GM18870 (cell line): ENCODE data around the gene TGFB2.

Source experiments
- ATAC-seq: cut with Tn5 transposase; IDR thresholded peaks from one replicate; pipeline ENCODE4 v1.9.1; 2021; ENCODE audit warnings: moderate library complexity; ENCODE audit not compliant: unreplicated experiment

TGFB2 gene

DNA sequence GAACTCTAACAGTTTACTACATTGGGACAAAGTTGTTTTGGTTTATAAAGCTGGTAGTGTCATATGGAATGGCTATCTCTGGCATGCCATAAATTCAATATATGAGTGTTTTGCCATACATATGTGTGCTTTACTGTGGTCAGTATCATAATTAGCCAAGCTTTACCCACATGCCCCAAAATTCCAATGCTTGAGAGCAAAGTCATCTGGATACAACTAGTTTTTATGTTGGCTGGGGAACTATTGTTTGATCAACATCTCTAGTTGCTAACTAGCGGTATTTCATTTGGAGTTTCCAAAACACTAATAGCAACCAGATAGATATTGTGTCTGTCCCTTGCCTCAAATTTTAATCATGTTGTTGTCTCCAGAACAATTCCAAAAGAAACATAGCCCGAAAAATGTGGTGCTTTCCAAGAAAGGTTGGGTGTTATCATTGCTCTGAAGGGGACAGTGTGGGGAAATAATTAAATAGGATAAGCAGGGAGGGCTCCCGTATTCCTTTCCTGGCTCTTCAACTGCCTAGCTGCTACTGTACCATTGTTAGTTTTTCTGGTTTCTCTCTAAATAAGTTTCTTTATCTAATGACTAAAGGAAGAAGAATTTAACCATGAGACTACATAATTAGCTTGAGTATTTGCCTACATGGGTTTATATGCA lies 136.1 kb downstream of the TGFB2 start:
- ATAC-seq, result no peak

GRCh38 chr1:218482683-218483082 lies 137.5 kb downstream of the TGFB2 start:
- ATAC-seq, result no peak

DNA sequence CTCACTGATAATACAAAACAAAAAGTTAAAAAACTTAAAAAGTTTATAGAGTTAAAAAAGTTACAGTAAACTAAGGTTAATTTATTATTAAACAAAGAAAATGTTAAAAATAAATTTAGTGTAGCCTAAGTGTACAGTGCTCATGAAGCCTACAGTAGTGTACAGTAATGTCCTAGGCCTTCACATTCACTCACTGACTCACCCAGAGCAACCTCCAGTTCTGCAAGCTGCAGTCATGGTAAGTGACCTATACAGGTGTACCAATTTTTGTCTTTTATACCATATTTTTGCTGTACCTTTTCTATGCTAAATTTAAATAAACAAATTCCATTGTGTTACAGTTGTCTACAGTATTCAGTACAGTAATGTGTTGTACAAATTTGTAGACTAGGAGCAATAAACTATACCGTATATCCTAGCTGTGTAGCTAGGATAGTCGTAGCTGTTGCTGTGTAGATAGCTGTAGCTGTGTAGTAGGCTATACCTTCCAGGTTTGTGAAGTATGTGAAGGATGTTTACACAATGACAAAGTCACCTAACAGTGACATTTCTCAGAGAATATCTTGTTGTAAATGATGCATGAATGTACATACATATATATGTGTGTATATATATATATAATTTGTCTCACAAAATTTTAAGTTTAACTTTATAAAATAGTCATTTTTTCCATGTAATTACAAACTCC lies 140.2 kb downstream of the TGFB2 start:
- no peak for ATAC-seq

DNA sequence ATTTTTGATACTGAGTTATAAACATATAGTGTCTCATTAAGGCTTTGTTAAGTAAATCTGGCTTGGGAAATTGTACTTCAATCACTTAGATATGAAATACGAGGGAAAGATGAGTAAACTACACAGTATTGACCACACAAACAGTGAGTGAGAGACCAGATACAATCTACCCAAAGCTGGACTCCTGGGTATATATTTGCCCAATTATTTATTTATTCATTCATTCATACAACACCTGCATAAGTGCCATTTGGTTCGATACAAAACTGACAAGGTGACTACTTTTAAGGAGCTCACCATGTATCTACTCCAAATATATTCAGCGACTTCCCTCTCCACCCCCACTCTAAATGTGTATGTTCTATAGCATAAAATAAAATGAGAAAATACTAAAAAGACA lies 143.4 kb downstream of the TGFB2 start:
- ATAC-seq, result no peak

DNA sequence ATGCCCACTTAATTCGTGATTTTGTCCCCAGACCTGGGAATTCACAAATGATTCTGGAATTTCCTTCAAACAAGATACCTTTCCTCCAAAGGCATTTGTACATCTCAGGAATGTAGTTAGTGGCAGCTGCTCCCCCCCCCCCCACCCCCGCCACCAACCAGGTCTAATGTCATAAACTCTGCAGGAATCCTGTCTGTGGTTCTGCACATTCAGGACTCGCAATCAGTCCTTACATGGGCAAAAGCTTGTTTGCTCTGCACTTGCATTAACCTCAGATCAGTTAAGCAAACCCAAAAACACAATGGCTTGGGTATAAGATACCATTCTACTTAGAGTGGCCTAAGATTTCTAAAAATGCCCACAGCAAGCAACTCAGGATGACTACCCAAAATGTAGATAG lies 143.8 kb downstream of the TGFB2 start:
- ATAC-seq, result no peak

- no peak for ATAC-seq
Observed at GRCh38 chr1:218490406-218490922, 145.3 kb downstream of the TGFB2 start.

- no peak for ATAC-seq
Observed at GRCh38 chr1:218492874-218493273, 147.7 kb downstream of the TGFB2 start.

GRCh38 chr1:218493986-218494385 lies 148.8 kb downstream of the TGFB2 start:
- ATAC-seq, result no peak
